Liver (tissue), 3 donors: Measurements from ENCODE around the gene KIRREL3.

Experiments used
- EGR1 ChIP-seq, 2 donors: IDR thresholded peaks; 2 replicates each; pipeline ENCODE4 v1.6.1; 2016 to 2018; ENCODE audit warnings: antibody characterized with exemption in 2 of 2, low read depth in 2 of 2
- FOXA1 ChIP-seq: IDR thresholded peaks from 2 replicates; pipeline ENCODE4 v1.6.1; 2016; ENCODE audit warnings: antibody characterized with exemption
- FOXA2 ChIP-seq: IDR thresholded peaks from 2 replicates; pipeline ENCODE4 v1.6.1; 2016; ENCODE audit warnings: antibody characterized with exemption
- HNF4A ChIP-seq, 2 donors: conservative IDR thresholded peaks; 2 replicates each; pipeline ENCODE4 v1.6.1; 2016; ENCODE audit warnings: antibody characterized with exemption in 2 of 2, mild to moderate bottlenecking in 2 of 2
- HNF4G ChIP-seq: IDR thresholded peaks from 2 replicates; pipeline ENCODE4 v1.6.1; 2016; ENCODE audit warnings: antibody characterized with exemption
- JUND ChIP-seq, 2 donors: IDR thresholded peaks; 2 replicates each; pipeline ENCODE4 v1.6.1; 2016; ENCODE audit warnings: antibody characterized with exemption in 2 of 2
- RAD21 ChIP-seq, 2 donors: IDR thresholded peaks; 2 replicates each; pipeline ENCODE4 v1.6.1; 2016; ENCODE audit warnings: antibody characterized with exemption in 2 of 2, mild to moderate bottlenecking in 2 of 2
- SP1 ChIP-seq: IDR thresholded peaks from 2 replicates; pipeline ENCODE4 v1.6.1; 2018; ENCODE audit warnings: antibody characterized with exemption, mild to moderate bottlenecking
- TAF1 ChIP-seq: conservative IDR thresholded peaks from 2 replicates; pipeline ENCODE4 v1.6.1; 2016; ENCODE audit warnings: antibody characterized with exemption, mild to moderate bottlenecking
- YY1 ChIP-seq: IDR thresholded peaks from 2 replicates; pipeline ENCODE4 v1.6.1; 2016; ENCODE audit warnings: antibody characterized with exemption, mild to moderate bottlenecking
- TF ChIP-seq, protein P1 (sequence below): fragments of 150-350 bp; IDR thresholded peaks from 2 replicates; pipeline ENCODE4 v1.5.1; 2017; ENCODE audit warnings: improper control_type of control experiment, low read depth, low read length; ENCODE audit not compliant: missing input control
- TF ChIP-seq, protein P2 (sequence below): IDR thresholded peaks from 2 replicates; pipeline ENCODE4 v1.6.1; 2016; ENCODE audit warnings: antibody characterized with exemption, mild to moderate bottlenecking
- TF ChIP-seq, protein P3 (sequence below): IDR thresholded peaks from 2 replicates; pipeline ENCODE4 v1.6.1; 2016; ENCODE audit warnings: antibody characterized with exemption
- TF ChIP-seq, protein P4 (sequence below): IDR thresholded peaks from 2 replicates; pipeline ENCODE4 v1.6.1; 2016; ENCODE audit warnings: antibody characterized with exemption
- donor health status: healthy.
- donor health status: healthy.

DNA sequence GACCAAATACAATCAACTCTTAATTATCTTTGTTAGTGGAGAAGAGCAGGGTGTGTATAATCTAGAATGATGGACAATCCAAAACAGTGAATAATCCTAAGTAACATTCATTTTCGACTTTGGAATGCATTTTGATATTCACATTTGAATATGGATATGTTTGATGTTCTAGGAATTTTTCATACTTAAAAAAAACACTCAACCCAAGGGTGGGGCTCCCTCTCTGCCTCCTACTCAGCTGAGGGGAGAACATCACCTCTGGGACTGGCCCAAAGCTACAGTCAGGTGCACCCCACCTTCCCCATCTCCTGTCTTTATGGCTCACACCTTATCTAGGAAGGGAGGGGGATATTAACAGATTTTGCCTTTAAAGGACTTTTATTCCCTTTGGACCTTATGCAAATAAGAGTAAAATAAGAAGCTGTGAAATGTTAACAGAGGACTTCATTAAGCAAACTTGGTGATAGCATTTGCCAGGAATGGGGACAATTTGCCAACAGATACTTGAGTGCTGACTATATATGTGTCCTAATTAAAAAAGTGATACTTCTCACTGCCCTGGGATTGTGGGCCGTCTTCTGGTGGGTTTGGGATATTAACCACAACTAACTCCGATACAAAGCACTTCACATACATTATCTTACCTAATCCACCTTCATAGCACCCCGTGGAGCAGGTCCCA lies 458.1 kb downstream of the KIRREL3 start:
- TF ChIP-seq, protein P1, sequence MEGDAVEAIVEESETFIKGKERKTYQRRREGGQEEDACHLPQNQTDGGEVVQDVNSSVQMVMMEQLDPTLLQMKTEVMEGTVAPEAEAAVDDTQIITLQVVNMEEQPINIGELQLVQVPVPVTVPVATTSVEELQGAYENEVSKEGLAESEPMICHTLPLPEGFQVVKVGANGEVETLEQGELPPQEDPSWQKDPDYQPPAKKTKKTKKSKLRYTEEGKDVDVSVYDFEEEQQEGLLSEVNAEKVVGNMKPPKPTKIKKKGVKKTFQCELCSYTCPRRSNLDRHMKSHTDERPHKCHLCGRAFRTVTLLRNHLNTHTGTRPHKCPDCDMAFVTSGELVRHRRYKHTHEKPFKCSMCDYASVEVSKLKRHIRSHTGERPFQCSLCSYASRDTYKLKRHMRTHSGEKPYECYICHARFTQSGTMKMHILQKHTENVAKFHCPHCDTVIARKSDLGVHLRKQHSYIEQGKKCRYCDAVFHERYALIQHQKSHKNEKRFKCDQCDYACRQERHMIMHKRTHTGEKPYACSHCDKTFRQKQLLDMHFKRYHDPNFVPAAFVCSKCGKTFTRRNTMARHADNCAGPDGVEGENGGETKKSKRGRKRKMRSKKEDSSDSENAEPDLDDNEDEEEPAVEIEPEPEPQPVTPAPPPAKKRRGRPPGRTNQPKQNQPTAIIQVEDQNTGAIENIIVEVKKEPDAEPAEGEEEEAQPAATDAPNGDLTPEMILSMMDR = no peak
- TF ChIP-seq YY1 (no peak), RAD21 (IDR thresholded peaks at IDR 0.05) (no peak), JUND (IDR thresholded peaks at IDR 0.05) (no peak), FOXA2 (no peak), TAF1 (no peak), HNF4G (no peak), SP1 (no peak), HNF4A (conservative IDR thresholded peaks at IDR 0.05) (no peak), FOXA1 (no peak), EGR1 (IDR thresholded peaks at IDR 0.05; ENCODE audit: low read depth in 2 of 2) (no peak)
- TF ChIP-seq, protein P2, sequence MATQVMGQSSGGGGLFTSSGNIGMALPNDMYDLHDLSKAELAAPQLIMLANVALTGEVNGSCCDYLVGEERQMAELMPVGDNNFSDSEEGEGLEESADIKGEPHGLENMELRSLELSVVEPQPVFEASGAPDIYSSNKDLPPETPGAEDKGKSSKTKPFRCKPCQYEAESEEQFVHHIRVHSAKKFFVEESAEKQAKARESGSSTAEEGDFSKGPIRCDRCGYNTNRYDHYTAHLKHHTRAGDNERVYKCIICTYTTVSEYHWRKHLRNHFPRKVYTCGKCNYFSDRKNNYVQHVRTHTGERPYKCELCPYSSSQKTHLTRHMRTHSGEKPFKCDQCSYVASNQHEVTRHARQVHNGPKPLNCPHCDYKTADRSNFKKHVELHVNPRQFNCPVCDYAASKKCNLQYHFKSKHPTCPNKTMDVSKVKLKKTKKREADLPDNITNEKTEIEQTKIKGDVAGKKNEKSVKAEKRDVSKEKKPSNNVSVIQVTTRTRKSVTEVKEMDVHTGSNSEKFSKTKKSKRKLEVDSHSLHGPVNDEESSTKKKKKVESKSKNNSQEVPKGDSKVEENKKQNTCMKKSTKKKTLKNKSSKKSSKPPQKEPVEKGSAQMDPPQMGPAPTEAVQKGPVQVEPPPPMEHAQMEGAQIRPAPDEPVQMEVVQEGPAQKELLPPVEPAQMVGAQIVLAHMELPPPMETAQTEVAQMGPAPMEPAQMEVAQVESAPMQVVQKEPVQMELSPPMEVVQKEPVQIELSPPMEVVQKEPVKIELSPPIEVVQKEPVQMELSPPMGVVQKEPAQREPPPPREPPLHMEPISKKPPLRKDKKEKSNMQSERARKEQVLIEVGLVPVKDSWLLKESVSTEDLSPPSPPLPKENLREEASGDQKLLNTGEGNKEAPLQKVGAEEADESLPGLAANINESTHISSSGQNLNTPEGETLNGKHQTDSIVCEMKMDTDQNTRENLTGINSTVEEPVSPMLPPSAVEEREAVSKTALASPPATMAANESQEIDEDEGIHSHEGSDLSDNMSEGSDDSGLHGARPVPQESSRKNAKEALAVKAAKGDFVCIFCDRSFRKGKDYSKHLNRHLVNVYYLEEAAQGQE = no peak
- TF ChIP-seq, protein P3, sequence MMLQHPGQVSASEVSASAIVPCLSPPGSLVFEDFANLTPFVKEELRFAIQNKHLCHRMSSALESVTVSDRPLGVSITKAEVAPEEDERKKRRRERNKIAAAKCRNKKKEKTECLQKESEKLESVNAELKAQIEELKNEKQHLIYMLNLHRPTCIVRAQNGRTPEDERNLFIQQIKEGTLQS = no peak
- TF ChIP-seq, protein P4, sequence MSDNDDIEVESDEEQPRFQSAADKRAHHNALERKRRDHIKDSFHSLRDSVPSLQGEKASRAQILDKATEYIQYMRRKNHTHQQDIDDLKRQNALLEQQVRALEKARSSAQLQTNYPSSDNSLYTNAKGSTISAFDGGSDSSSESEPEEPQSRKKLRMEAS = no peak
